Activated CD8-positive, alpha-beta T cell treated with anti-CD3 and anti-CD28 coated beads for 36 hours (primary cell): Measurements from ENCODE around the gene G6PD. TPM values are rescaled to one million over a fixed set of nuclear protein-coding genes. Genes with fewer than 3 reads are reported as not detected.

Experiments
- ATAC-seq: fragments of 200-7000 bp; cut with Tn5 transposase; one replicate; pipeline ENCODE4 v1.10.0; 2021; ENCODE audit warnings: mild to moderate bottlenecking, moderate library complexity
- CTCF ChIA-PET: fragments of 350-600 bp; sonication (Branson Sonifier 250); formaldehyde crosslinking; loops from one replicate; lab custom pipeline; 2021; ENCODE audit warnings: antibody characterized with exemption; lab: Charles Lee
- POLR2A ChIA-PET: fragments of 350-600 bp; sonication (Branson Sonifier 250); formaldehyde crosslinking; loops from one replicate; lab custom pipeline; 2021; ENCODE audit warnings: antibody characterized with exemption; lab: Charles Lee
- DNase-seq: peaks from one replicate; pipeline ENCODE4 v3.0.0-alpha.2; 2020
- H3K27ac Mint-ChIP-seq: one replicate; pipeline ENCODE4 v1.8.0; 2021; ENCODE audit warnings: mild to moderate bottlenecking, mixed read lengths
- H3K27me3 Mint-ChIP-seq: one replicate; pipeline ENCODE4 v1.8.0; 2021; ENCODE audit warnings: mixed read lengths
- H3K36me3 Mint-ChIP-seq: one replicate; pipeline ENCODE4 v1.8.0; 2021; ENCODE audit warnings: low read depth, mixed read lengths
- H3K4me1 Mint-ChIP-seq: one replicate; pipeline ENCODE4 v1.8.0; 2021; ENCODE audit warnings: low read depth, mixed read lengths
- H3K4me3 Mint-ChIP-seq: one replicate; pipeline ENCODE4 v1.8.0; 2021; ENCODE audit warnings: mild to moderate bottlenecking, moderate library complexity, mixed read lengths
- H3K9me3 Mint-ChIP-seq: one replicate; pipeline ENCODE4 v1.8.0; 2021; ENCODE audit warnings: mixed read lengths
- CTCF ChIP-seq: fragments of 200-600 bp; IDR thresholded peaks from one replicate; pipeline ENCODE4 v1.8.0; 2022; ENCODE audit warnings: antibody characterized with exemption, mild to moderate bottlenecking
- intact Hi-C: fragments of 100-400 bp; cut with micrococcal nuclease; formaldehyde crosslinking; loops from one replicate; pipeline ENCODE4 v1.10.0; 2022
- total RNA-seq, 2 experiments: library from RNA; stranded (reverse); gene quantifications; one replicate each; pipeline ENCODE4 v1.2.3, GENCODE V29; 2021

G6PD gene
- total RNA-seq, result 10 to 100 TPM; 88.4 to 92.5 TPM

- DNase-seq (peak; percentile 79), ATAC-seq (peak; percentile 67)
- POLR2A ChIA-PET, result interaction anchor here (0.6 to 1.2 kb wide), 2 partner anchors 31 to 136 kb away, joined by 3 read pairs; no protein-coding TSS in a partner anchor
- Mint-ChIP-seq H3K36me3 (peaks cover 44% of the 10 kb centered on the region), H3K4me3 (peak within 1 kb of the TSS; percentile 97), H3K4me1 (peaks cover 46% of the 10 kb centered on the region), H3K27me3 (no peaks in the 10 kb centered on the region), H3K9me3 (no peaks in the 10 kb centered on the region), H3K27ac (peak within 1 kb of the TSS; percentile 91)
- intact Hi-C loops, result no loop called here
- CTCF ChIA-PET, result interaction anchor here (0.6 kb wide), 1 partner anchor 10 kb away, joined by 3 read pairs; no protein-coding TSS in a partner anchor
- TF ChIP-seq CTCF, result no peak
These were observed at the start of gene G6PD for GRCh38 chrX:154546354-154547244. Gene G6PD, minus strand, starts transcription at chrX:154546846. Its CDS starts 691 bp downstream, at chrX:154546155.

GRCh38 chrX:154595559-154596249 is 49.1 kb upstream of the G6PD start:
- ChIA-PET POLR2A (interaction anchor here (0.9 kb wide), 1 partner anchor 137 kb away, joined by 4 read pairs; no protein-coding TSS in a partner anchor), CTCF (no interaction called here)
- H3K9me3 Mint-ChIP-seq, result no peaks in the 10 kb centered on the region
- H3K27ac Mint-ChIP-seq, result no peak overlapping the region
- H3K36me3 Mint-ChIP-seq, result no peaks in the 10 kb centered on the region
- TF ChIP-seq CTCF, result no peak
- H3K4me1 Mint-ChIP-seq, result peaks cover 11% of the 10 kb centered on the region
- ATAC-seq, result no peak
- DNase-seq, result no peak
- no peaks in the 10 kb centered on the region for H3K27me3 Mint-ChIP-seq
- intact Hi-C loops, result no loop called here
- H3K4me3 Mint-ChIP-seq, result no peak overlapping the region

GRCh38 chrX:154594491-154594890 is 47.8 kb upstream of the G6PD start:
- CTCF ChIA-PET, result no interaction called here
- no peak overlapping the region for H3K4me3 Mint-ChIP-seq

GRCh38 chrX:154593201-154593600 is 46.6 kb upstream of the G6PD start:
- no peak for TF ChIP-seq CTCF
- Mint-ChIP-seq H3K27me3 (no peaks in the 10 kb centered on the region), H3K4me3 (no peak overlapping the region), H3K36me3 (no peaks in the 10 kb centered on the region), H3K9me3 (no peaks in the 10 kb centered on the region), H3K4me1 (no peaks in the 10 kb centered on the region), H3K27ac (no peak overlapping the region)
- POLR2A ChIA-PET, result no interaction called here
- no peak for ATAC-seq
- CTCF ChIA-PET, result no interaction called here
- DNase-seq, result no peak
- intact Hi-C loops, result no loop called here

More at GRCh38 chrX:154594491-154594890, 47.8 kb upstream of the G6PD start:
- Mint-ChIP-seq H3K9me3 (no peaks in the 10 kb centered on the region), H3K4me1 (no peaks in the 10 kb centered on the region), H3K36me3 (no peaks in the 10 kb centered on the region), H3K27ac (no peak overlapping the region), H3K27me3 (no peaks in the 10 kb centered on the region)
- intact Hi-C loops, result no loop called here
- no peak for ATAC-seq
- no peak for DNase-seq
- no peak for TF ChIP-seq CTCF
- POLR2A ChIA-PET, result no interaction called here
